Measurements from ENCODE around the gene PAPPA. TPM values are rescaled to one million over a fixed set of nuclear protein-coding genes. Genes with fewer than 3 reads are reported as not detected.

Gene PAPPA
- total RNA-seq, 4 donors from 2014 or later: 0.29 to 17.1 (median 2.4) TPM

GRCh38 chr9:116237456-116237855 lies 83.9 kb downstream of the PAPPA start:
- no peak for DNase-seq
- Histone ChIP-seq H3K27me3 (no peaks in the 10 kb centered on the region), H3K36me3 (no peaks in the 10 kb centered on the region), H3K4me3 (no peak overlapping the region), H3K27ac (peak overlapping the region in 1 of 2 donors; percentile 67), H3K4me1 (peaks cover 0 to 6% of the 10 kb centered on the region in 2 donors), H3K9me3 (no peaks in the 10 kb centered on the region)
- TF ChIP-seq, protein P1, sequence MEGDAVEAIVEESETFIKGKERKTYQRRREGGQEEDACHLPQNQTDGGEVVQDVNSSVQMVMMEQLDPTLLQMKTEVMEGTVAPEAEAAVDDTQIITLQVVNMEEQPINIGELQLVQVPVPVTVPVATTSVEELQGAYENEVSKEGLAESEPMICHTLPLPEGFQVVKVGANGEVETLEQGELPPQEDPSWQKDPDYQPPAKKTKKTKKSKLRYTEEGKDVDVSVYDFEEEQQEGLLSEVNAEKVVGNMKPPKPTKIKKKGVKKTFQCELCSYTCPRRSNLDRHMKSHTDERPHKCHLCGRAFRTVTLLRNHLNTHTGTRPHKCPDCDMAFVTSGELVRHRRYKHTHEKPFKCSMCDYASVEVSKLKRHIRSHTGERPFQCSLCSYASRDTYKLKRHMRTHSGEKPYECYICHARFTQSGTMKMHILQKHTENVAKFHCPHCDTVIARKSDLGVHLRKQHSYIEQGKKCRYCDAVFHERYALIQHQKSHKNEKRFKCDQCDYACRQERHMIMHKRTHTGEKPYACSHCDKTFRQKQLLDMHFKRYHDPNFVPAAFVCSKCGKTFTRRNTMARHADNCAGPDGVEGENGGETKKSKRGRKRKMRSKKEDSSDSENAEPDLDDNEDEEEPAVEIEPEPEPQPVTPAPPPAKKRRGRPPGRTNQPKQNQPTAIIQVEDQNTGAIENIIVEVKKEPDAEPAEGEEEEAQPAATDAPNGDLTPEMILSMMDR (IDR thresholded peaks at IDR 0.05): no peak
- no peak for TF ChIP-seq POLR2A (IDR thresholded peaks at IDR 0.05)
- intact Hi-C loops (cut with DNase I; ENCODE audit: low total_unique reads): no loop called here

DNA sequence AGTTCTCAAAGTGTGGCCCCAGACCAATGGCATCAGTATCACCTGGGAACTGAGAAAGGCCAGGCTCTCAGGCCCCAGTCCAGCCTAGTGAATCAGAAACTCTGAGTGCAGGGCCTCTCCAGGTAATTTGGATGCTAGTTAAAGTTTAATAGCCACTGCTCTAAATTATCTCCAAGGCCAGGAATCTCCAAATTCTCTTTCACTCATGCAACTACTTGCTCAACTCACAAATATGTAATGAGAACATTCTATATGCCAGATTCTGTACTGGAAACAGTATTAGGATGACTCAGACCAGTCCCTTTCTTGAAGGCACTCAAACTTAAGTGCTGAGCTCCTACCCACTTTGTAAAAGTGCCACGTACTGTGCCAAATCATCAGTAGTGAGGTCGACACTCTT lies 84.6 kb downstream of the PAPPA start:
- H3K4me1 ChIP-seq: peaks cover 0 to 6% of the 10 kb centered on the region in 2 donors
- intact Hi-C loops (cut with DNase I; ENCODE audit: low total_unique reads): no loop called here
- no peak for DNase-seq
- no peaks in the 10 kb centered on the region for H3K27me3 ChIP-seq
- H3K27ac ChIP-seq: peak overlapping the region; percentile 12 to 67
- no peaks in the 10 kb centered on the region for H3K36me3 ChIP-seq
- no peaks in the 10 kb centered on the region for H3K9me3 ChIP-seq
- H3K4me3 ChIP-seq: no peak overlapping the region
- TF ChIP-seq, protein P1 (IDR thresholded peaks at IDR 0.05): no peak
- no peak for TF ChIP-seq POLR2A (IDR thresholded peaks at IDR 0.05)

DNA sequence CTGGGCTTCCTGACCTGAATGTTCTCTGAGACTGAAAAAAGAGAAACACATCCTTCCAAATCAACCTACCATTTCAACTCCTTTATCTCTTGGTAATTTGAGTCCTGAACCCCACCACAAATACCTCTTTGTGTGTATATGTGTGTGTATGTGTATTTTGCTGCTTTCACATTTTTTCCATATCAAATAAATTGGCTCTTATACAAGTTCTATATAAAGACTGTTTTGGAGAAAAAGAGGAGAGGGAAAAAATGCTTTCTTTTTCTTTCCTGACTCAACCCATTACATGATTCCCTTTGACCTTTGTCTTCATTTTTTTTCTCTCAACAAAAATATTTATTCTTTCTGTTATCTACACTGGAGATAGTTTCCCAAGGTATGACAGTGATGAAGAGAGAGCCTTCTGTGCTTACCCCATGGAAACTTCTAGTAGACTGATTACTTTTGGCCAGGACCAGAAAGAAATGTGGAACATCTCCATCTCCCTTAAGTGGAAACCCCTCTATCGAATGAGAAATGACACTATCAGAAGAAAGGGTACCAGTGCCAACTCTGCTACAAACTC lies 85.3 kb downstream of the PAPPA start:
- Histone ChIP-seq H3K27me3 (no peaks in the 10 kb centered on the region), H3K9me3 (no peaks in the 10 kb centered on the region), H3K4me3 (no peak overlapping the region), H3K27ac (peak overlapping the region in 1 of 2 donors; percentile 67), H3K4me1 (peaks cover 0 to 6% of the 10 kb centered on the region in 2 donors), H3K36me3 (no peaks in the 10 kb centered on the region)
- DNase-seq: no peak
- no peak for TF ChIP-seq POLR2A (IDR thresholded peaks at IDR 0.05)
- TF ChIP-seq, protein P1 (IDR thresholded peaks at IDR 0.05): no peak
- intact Hi-C loops (cut with DNase I; ENCODE audit: low total_unique reads): no loop called here

DNA sequence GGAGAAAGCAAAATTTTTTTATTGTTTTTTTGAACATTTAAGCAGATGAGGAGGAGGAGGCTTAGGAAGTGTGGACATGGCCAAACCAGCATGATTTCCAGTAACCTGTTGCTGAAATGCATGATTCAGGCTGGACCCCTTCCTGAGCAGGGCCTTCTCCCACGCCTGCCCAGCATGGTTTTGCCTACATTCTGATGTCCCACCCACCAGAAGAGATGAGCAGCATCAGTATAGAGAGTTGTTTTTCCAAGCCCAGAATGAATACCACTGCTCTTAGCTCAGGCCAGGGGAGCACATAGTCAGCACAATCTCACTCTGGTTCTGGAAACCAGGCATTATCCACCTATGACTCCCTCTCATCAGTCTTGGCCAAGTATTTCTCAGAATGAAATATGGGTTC lies 90.1 kb downstream of the PAPPA start:
- H3K9me3 ChIP-seq: no peaks in the 10 kb centered on the region
- H3K4me3 ChIP-seq: no peak overlapping the region
- intact Hi-C loops (cut with DNase I; ENCODE audit: low total_unique reads): no loop called here
- no peaks in the 10 kb centered on the region for H3K27me3 ChIP-seq
- H3K4me1 ChIP-seq: no peaks in the 10 kb centered on the region
- no peak for DNase-seq
- H3K36me3 ChIP-seq: no peaks in the 10 kb centered on the region
- no peak overlapping the region for H3K27ac ChIP-seq
- TF ChIP-seq POLR2A (IDR thresholded peaks at IDR 0.05): no peak
- TF ChIP-seq, protein P1 (IDR thresholded peaks at IDR 0.05): no peak

DNA sequence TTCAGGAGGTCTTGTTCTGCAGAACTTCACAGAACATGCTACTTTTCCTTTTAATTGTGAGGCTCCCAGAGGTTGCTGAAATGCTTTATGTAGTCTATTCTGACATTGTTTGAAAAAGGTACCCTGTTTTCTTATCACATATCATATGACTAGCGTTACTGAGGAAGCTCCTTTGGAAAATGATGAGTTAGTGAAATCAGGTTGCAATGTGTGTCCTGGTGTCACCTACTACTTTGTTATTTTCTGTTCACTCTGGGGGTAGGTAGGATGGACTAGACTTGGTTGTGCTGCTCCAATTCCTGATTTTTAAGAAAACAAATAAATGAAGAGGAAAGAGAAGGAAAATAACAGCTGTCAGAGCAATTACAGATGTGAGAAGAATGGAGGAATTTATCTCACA lies 93.7 kb downstream of the PAPPA start:
- no peaks in the 10 kb centered on the region for H3K27me3 ChIP-seq
- no peak for TF ChIP-seq POLR2A (IDR thresholded peaks at IDR 0.05)
- TF ChIP-seq, protein P1 (IDR thresholded peaks at IDR 0.05): no peak
- intact Hi-C loops (cut with DNase I; ENCODE audit: low total_unique reads): no loop called here
- H3K27ac ChIP-seq: no peak overlapping the region
- no peak for DNase-seq
- H3K4me3 ChIP-seq: no peak overlapping the region
- no peaks in the 10 kb centered on the region for H3K9me3 ChIP-seq
- no peaks in the 10 kb centered on the region for H3K4me1 ChIP-seq
- H3K36me3 ChIP-seq: no peaks in the 10 kb centered on the region

Measured in uterus (tissue), 4 donors.